Activated CD4-positive, alpha-beta T cell treated with anti-CD3 and anti-CD28 coated beads for 4 hours (primary cell): ENCODE results near the gene S100A10.
A peak's percentile ranks its signal among the peaks of the same experiment; 100 is the strongest.

Experiments used
- DNase-seq, 2 donors: peaks; one replicate each; pipeline ENCODE4 v3.0.0-alpha.2; 2020

Gene S100A10

GRCh38 chr1:152009691-152010090 lies 16.0 kb upstream of the S100A10 start:
- DNase-seq = no peak

- no peak for DNase-seq
These were observed 13.4 kb upstream of the S100A10 start for GRCh38 chr1:152007047-152007446.

- DNase-seq = no peak
These were observed 11.8 kb upstream of the S100A10 start for GRCh38 chr1:152005360-152005912.

- DNase-seq = no peak
These were observed 10.3 kb upstream of the S100A10 start for GRCh38 chr1:152003846-152004442.

- no peak for DNase-seq
These were observed 9.3 kb upstream of the S100A10 start for GRCh38 chr1:152002960-152003359.

GRCh38 chr1:152001631-152002584 lies 8.2 kb upstream of the S100A10 start:
- DNase-seq = peak; percentile 70 to 79

- no peak for DNase-seq
These were observed 7.4 kb upstream of the S100A10 start for GRCh38 chr1:152000964-152001630.

- no peak for DNase-seq
These were observed 5.1 kb upstream of the S100A10 start for GRCh38 chr1:151998611-151999362.

- no peak for DNase-seq
These were observed 3.6 kb upstream of the S100A10 start for GRCh38 chr1:151997284-151997570.

GRCh38 chr1:151995774-151996173 lies 2.1 kb upstream of the S100A10 start:
- DNase-seq = no peak

GRCh38 chr1:151994956-151995355 lies 1.3 kb upstream of the S100A10 start:
- DNase-seq = no peak

GRCh38 chr1:151993084-151993733 lies 450 bp downstream of the S100A10 start:
- peak; percentile 20 to 33 for DNase-seq

- DNase-seq = peak in 1 of 2 donors; percentile 13
These were observed 1.2 kb downstream of the S100A10 start for GRCh38 chr1:151992303-151993083.

- no peak for DNase-seq
These were observed 1.9 kb downstream of the S100A10 start for GRCh38 chr1:151991663-151992302.

GRCh38 chr1:151990856-151991198 lies 2.8 kb downstream of the S100A10 start:
- no peak for DNase-seq

- no peak for DNase-seq
These were observed 3.4 kb downstream of the S100A10 start for GRCh38 chr1:151990058-151990855.

GRCh38 chr1:151989211-151989862 lies 4.3 kb downstream of the S100A10 start:
- DNase-seq = peak; percentile 33 to 37

- DNase-seq = no peak
These were observed 5.2 kb downstream of the S100A10 start for GRCh38 chr1:151988405-151988923.

- no peak for DNase-seq
These were observed 7.0 kb downstream of the S100A10 start for GRCh38 chr1:151986501-151987190.
